T-helper 2 cell (primary cell): Measurements from ENCODE around the gene PSMC3.

Experiments
- DNase-seq, 5 experiments: peaks; one replicate each; pipeline versions ENCODE4 v3.0.0 to v3.0.0-alpha.2; 2012 to 2022

The PSMC3 gene

GRCh38 chr11:47375020-47375419 is 51.2 kb downstream of the PSMC3 start:
- DNase-seq, result no peak

- DNase-seq, result no peak
These were observed 51.6 kb downstream of the PSMC3 start for GRCh38 chr11:47374720-47375019.

GRCh38 chr11:47373876-47374719 is 52.1 kb downstream of the PSMC3 start:
- peak; percentile 64 to 79 (median 76) for DNase-seq

GRCh38 chr11:47372422-47372821 is 53.8 kb downstream of the PSMC3 start:
- no peak for DNase-seq

GRCh38 chr11:47369676-47370075 is 56.6 kb downstream of the PSMC3 start:
- DNase-seq, result no peak
